PC-3 (cell line): Measurements from ENCODE around the gene PLAAT2. TPM values are rescaled to one million over a fixed set of nuclear protein-coding genes. Genes with fewer than 3 reads are reported as not detected.

Source experiments
- ATAC-seq: fragments of 200-7000 bp; cut with Tn5 transposase; 2 replicates; pipeline ENCODE4 v1.9.1; 2020; ENCODE audit warnings: mild to moderate bottlenecking, moderate library complexity
- BruUV-seq: library from RNA; stranded (reverse); fragments of 400-500 nt; replicated peaks from 2 replicates; lab custom pipeline; 2021; lab: Mats Ljungman, UMichigan
- CTCF ChIA-PET: fragments of 300-600 bp; sonication (Branson Sonifier 250); formaldehyde crosslinking; loops from one replicate; lab custom pipeline; 2022; ENCODE audit warnings: antibody characterized with exemption; lab: Charles Lee
- POLR2A ChIA-PET: fragments of 300-600 bp; sonication (Branson Sonifier 250); formaldehyde crosslinking; loops from one replicate; lab custom pipeline; 2022; ENCODE audit warnings: antibody characterized with exemption; ENCODE audit not compliant: unreplicated experiment; lab: Charles Lee
- DNase-seq: peaks from one replicate; pipeline ENCODE4 v3.0.0-alpha.2; 2015
- H2AFZ ChIP-seq: fragments of 300-600 bp; sonication (generic); 2 replicates; pipeline ENCODE4 v1.6.0; 2016; ENCODE audit warnings: antibody characterized with exemption, low read length
- H3F3A ChIP-seq: fragments of 300-600 bp; sonication (generic); one replicate; pipeline ENCODE4 v1.6.0; 2017; ENCODE audit warnings: antibody characterized with exemption, low read length, control low read depth, mild to moderate bottlenecking; ENCODE audit not compliant: unreplicated experiment
- H3K27ac ChIP-seq: fragments of 300-600 bp; sonication (generic); 2 replicates; pipeline ENCODE4 v1.5.1; 2016; ENCODE audit warnings: mild to moderate bottlenecking, low read length
- H3K27me3 ChIP-seq: fragments of 300-600 bp; sonication (generic); 2 replicates; pipeline ENCODE4 v1.6.1; 2016; ENCODE audit warnings: low read length, mixed read lengths
- H3K36me3 ChIP-seq: fragments of 300-600 bp; sonication (generic); 2 replicates; pipeline ENCODE4 v1.6.1; 2016; ENCODE audit warnings: low read depth, mixed run types, low read length, mixed read lengths
- H3K4me1 ChIP-seq: fragments of 300-600 bp; sonication (generic); 2 replicates; pipeline ENCODE4 v1.5.1; 2016; ENCODE audit warnings: low read length; ENCODE audit not compliant: insufficient read depth
- H3K4me2 ChIP-seq: fragments of 300-600 bp; sonication (generic); 2 replicates; pipeline ENCODE4 v1.6.0; 2016; ENCODE audit warnings: low read length
- H3K4me3 ChIP-seq: fragments of 300-600 bp; sonication (generic); 2 replicates; pipeline ENCODE4 v1.5.1; 2016; ENCODE audit warnings: mild to moderate bottlenecking, low read length, mixed read lengths
- H3K79me2 ChIP-seq: fragments of 300-600 bp; sonication (generic); 2 replicates; pipeline ENCODE4 v1.6.1; 2017; ENCODE audit warnings: low read length, mixed read lengths
- H3K9ac ChIP-seq: fragments of 300-600 bp; sonication (generic); 2 replicates; pipeline ENCODE4 v1.6.0; 2016; ENCODE audit warnings: mild to moderate bottlenecking, low read length
- H3K9me2 ChIP-seq: fragments of 300-600 bp; sonication (generic); replicated peaks from 2 replicates; pipeline ENCODE4 v1.6.1; 2016; ENCODE audit warnings: mixed run types, low read length, mixed read lengths
- H3K9me3 ChIP-seq: fragments of 300-600 bp; sonication (generic); 2 replicates; pipeline ENCODE4 v1.6.1; 2016; ENCODE audit warnings: low read length, mixed read lengths
- H4K20me1 ChIP-seq: fragments of 300-600 bp; sonication (generic); 2 replicates; pipeline ENCODE4 v1.6.1; 2016; ENCODE audit warnings: low read length, mixed read lengths
- EZH2 ChIP-seq: fragments of 300-600 bp; sonication (generic); IDR thresholded peaks from one replicate; pipeline ENCODE4 v1.6.1; 2017; ENCODE audit warnings: antibody characterized with exemption, mild to moderate bottlenecking, low read length; ENCODE audit not compliant: unreplicated experiment
- EZH2phosphoT487 ChIP-seq: fragments of 300-600 bp; sonication (generic); IDR thresholded peaks from 2 replicates; pipeline ENCODE4 v1.6.1; 2018; ENCODE audit warnings: mild to moderate bottlenecking, antibody characterized with exemption, low read length, borderline replicate concordance
- intact Hi-C: fragments of 100-400 bp; cut with micrococcal nuclease; formaldehyde crosslinking; loops from 2 replicates; pipeline ENCODE4 v1.9.0; 2023
- total RNA-seq: library from RNA; depleted of rRNA; stranded (reverse); fragments of >200 nt; gene quantifications from 2 replicates; pipeline ENCODE4 v1.2.3, GENCODE V29; 2014
- TF ChIP-seq, protein P1 (sequence below): fragments of 300-600 bp; sonication (generic); conservative IDR thresholded peaks from 2 replicates; pipeline ENCODE4 v1.5.1; 2017; ENCODE audit warnings: antibody characterized with exemption, low read depth, mild to moderate bottlenecking, low read length

PLAAT2 gene
- total RNA-seq, 1 experiment from 2014 or later, result 5.6 TPM

DNA sequence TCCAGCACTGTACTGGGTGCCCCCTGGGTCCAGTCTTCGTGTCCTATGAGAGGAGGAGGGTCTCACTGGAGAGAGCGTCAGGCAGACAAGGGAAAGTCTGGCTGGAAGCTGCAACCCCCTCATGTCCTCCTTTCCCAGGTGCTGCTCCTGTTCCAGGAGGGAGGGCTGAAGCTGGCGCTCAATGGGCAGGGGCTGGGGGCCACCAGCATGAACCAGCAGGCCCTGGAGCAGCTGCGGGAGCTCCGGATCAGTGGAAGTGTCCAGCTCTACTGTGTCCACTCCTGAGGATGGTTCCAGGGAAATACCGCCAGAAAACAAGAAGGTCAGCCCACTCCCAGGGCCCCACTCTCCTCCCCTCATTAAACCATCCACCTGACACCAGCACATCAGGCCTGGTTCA lies 47.1 kb downstream of the PLAAT2 start:
- Histone ChIP-seq H3K9ac (no peak overlapping the region), H3K4me3 (no peak overlapping the region), H3K9me2 (no peaks in the 10 kb centered on the region), H3K79me2 (no peaks in the 10 kb centered on the region), H3K36me3 (no peaks in the 10 kb centered on the region), H4K20me1 (no peaks in the 10 kb centered on the region), H3F3A (no peaks in the 10 kb centered on the region), H3K27me3 (no peaks in the 10 kb centered on the region), H3K4me2 (no peak overlapping the region), H3K27ac (no peak overlapping the region), H3K9me3 (no peaks in the 10 kb centered on the region), H2AFZ (no peak overlapping the region), H3K4me1 (peaks cover 14% of the 10 kb centered on the region)
- CTCF ChIA-PET, result no interaction called here
- TF ChIP-seq, protein P1, sequence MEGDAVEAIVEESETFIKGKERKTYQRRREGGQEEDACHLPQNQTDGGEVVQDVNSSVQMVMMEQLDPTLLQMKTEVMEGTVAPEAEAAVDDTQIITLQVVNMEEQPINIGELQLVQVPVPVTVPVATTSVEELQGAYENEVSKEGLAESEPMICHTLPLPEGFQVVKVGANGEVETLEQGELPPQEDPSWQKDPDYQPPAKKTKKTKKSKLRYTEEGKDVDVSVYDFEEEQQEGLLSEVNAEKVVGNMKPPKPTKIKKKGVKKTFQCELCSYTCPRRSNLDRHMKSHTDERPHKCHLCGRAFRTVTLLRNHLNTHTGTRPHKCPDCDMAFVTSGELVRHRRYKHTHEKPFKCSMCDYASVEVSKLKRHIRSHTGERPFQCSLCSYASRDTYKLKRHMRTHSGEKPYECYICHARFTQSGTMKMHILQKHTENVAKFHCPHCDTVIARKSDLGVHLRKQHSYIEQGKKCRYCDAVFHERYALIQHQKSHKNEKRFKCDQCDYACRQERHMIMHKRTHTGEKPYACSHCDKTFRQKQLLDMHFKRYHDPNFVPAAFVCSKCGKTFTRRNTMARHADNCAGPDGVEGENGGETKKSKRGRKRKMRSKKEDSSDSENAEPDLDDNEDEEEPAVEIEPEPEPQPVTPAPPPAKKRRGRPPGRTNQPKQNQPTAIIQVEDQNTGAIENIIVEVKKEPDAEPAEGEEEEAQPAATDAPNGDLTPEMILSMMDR, result no peak
- TF ChIP-seq EZH2 (no peak), EZH2phosphoT487 (no peak)
- intact Hi-C loops, result no loop called here
- ATAC-seq (no peak), DNase-seq (no peak)
- POLR2A ChIA-PET, result no interaction called here
- no TSS peak for BruUV-seq

GRCh38 chr11:63512816-63513215 lies 50.4 kb downstream of the PLAAT2 start:
- Histone ChIP-seq H3K36me3 (no peaks in the 10 kb centered on the region), H3K9me2 (no peaks in the 10 kb centered on the region), H2AFZ (no peak overlapping the region), H3F3A (no peaks in the 10 kb centered on the region), H3K27me3 (no peaks in the 10 kb centered on the region), H3K4me3 (no peak overlapping the region), H3K4me2 (no peak overlapping the region), H3K9me3 (no peaks in the 10 kb centered on the region), H3K27ac (no peak overlapping the region), H4K20me1 (no peaks in the 10 kb centered on the region), H3K4me1 (no peaks in the 10 kb centered on the region), H3K9ac (no peak overlapping the region), H3K79me2 (no peaks in the 10 kb centered on the region)
- no TSS peak for BruUV-seq
- CTCF ChIA-PET, result no interaction called here
- intact Hi-C loops, result no loop called here
- DNase-seq, result no peak
- ATAC-seq, result no peak
- TF ChIP-seq, protein P1, result no peak
- no peak for TF ChIP-seq EZH2phosphoT487
- no peak for TF ChIP-seq EZH2
- POLR2A ChIA-PET, result no interaction called here

GRCh38 chr11:63511048-63511748 lies 52.0 kb downstream of the PLAAT2 start:
- Histone ChIP-seq H3K9me2 (no peaks in the 10 kb centered on the region), H3K9ac (no peak overlapping the region), H2AFZ (no peak overlapping the region), H4K20me1 (no peaks in the 10 kb centered on the region), H3F3A (no peaks in the 10 kb centered on the region), H3K27me3 (no peaks in the 10 kb centered on the region), H3K4me3 (no peak overlapping the region), H3K9me3 (no peaks in the 10 kb centered on the region), H3K79me2 (no peaks in the 10 kb centered on the region), H3K27ac (no peak overlapping the region), H3K4me1 (no peaks in the 10 kb centered on the region), H3K4me2 (no peak overlapping the region), H3K36me3 (no peaks in the 10 kb centered on the region)
- no TSS peak for BruUV-seq
- ChIA-PET CTCF (no interaction called here), POLR2A (no interaction called here)
- ATAC-seq (no peak), DNase-seq (no peak)
- intact Hi-C loops, result no loop called here
- TF ChIP-seq, protein P1, result no peak
- no peak for TF ChIP-seq EZH2phosphoT487
- no peak for TF ChIP-seq EZH2
